ENCODE data around the gene EIF1B. TPM values are rescaled to one million over a fixed set of nuclear protein-coding genes. Genes with fewer than 3 reads are reported as not detected.
A peak's percentile ranks its signal among the peaks of the same experiment; 100 is the strongest.

EIF1B gene
- total RNA-seq, 1 experiment from 2014 or later, result 17.3 TPM

- H3K36me3 ChIP-seq (replicated peaks; ENCODE audit: control insufficient read depth, insufficient read depth, low read length), result no peaks in the 10 kb centered on the region
- no peaks in the 10 kb centered on the region for H3K27me3 ChIP-seq (ENCODE audit: control insufficient read depth, insufficient read depth, low read length)
- DNase-seq, result no peak
- H3K4me3 ChIP-seq (ENCODE audit: insufficient read depth, low read depth, low read length), result no peak overlapping the region
Observed at GRCh38 chr3:40299130-40299720, 10.3 kb upstream of the EIF1B start.

GRCh38 chr3:40299721-40300335, 9.7 kb upstream of the EIF1B start:
- no peak for DNase-seq
- Histone ChIP-seq H3K36me3 (replicated peaks; ENCODE audit: control insufficient read depth, insufficient read depth, low read length) (no peaks in the 10 kb centered on the region), H3K27me3 (ENCODE audit: control insufficient read depth, insufficient read depth, low read length) (no peaks in the 10 kb centered on the region), H3K4me3 (ENCODE audit: insufficient read depth, low read depth, low read length) (no peak overlapping the region)

GRCh38 chr3:40302784-40303183, 6.7 kb upstream of the EIF1B start:
- Histone ChIP-seq H3K36me3 (replicated peaks; ENCODE audit: control insufficient read depth, insufficient read depth, low read length) (no peaks in the 10 kb centered on the region), H3K27me3 (ENCODE audit: control insufficient read depth, insufficient read depth, low read length) (no peaks in the 10 kb centered on the region), H3K4me3 (ENCODE audit: insufficient read depth, low read depth, low read length) (no peak overlapping the region)
- DNase-seq, result no peak

GRCh38 chr3:40304352-40304751, 5.2 kb upstream of the EIF1B start:
- H3K27me3 ChIP-seq (ENCODE audit: control insufficient read depth, insufficient read depth, low read length), result no peaks in the 10 kb centered on the region
- DNase-seq, result no peak
- H3K36me3 ChIP-seq (replicated peaks; ENCODE audit: control insufficient read depth, insufficient read depth, low read length), result no peaks in the 10 kb centered on the region
- H3K4me3 ChIP-seq (ENCODE audit: insufficient read depth, low read depth, low read length), result no peak overlapping the region

- H3K4me3 ChIP-seq (ENCODE audit: insufficient read depth, low read depth, low read length), result no peak overlapping the region
Observed at GRCh38 chr3:40306336-40306735, 3.2 kb upstream of the EIF1B start.

GRCh38 chr3:40307176-40307575, 2.3 kb upstream of the EIF1B start:
- no peak for DNase-seq

More at GRCh38 chr3:40306336-40306735, 3.2 kb upstream of the EIF1B start:
- H3K27me3 ChIP-seq (ENCODE audit: control insufficient read depth, insufficient read depth, low read length), result no peaks in the 10 kb centered on the region
- peaks cover 3% of the 10 kb centered on the region for H3K36me3 ChIP-seq (replicated peaks; ENCODE audit: control insufficient read depth, insufficient read depth, low read length)
- DNase-seq, result no peak

GRCh38 chr3:40308725-40309417, 636 bp upstream of the EIF1B start:
- H3K4me3 ChIP-seq (ENCODE audit: insufficient read depth, low read depth, low read length), result peak overlapping the region; percentile 50
- DNase-seq, result no peak
- H3K27me3 ChIP-seq (ENCODE audit: control insufficient read depth, insufficient read depth, low read length), result no peaks in the 10 kb centered on the region
- peaks cover 11% of the 10 kb centered on the region for H3K36me3 ChIP-seq (replicated peaks; ENCODE audit: control insufficient read depth, insufficient read depth, low read length)

More at GRCh38 chr3:40307176-40307575, 2.3 kb upstream of the EIF1B start:
- Histone ChIP-seq H3K36me3 (replicated peaks; ENCODE audit: control insufficient read depth, insufficient read depth, low read length) (peaks cover 10% of the 10 kb centered on the region), H3K27me3 (ENCODE audit: control insufficient read depth, insufficient read depth, low read length) (no peaks in the 10 kb centered on the region), H3K4me3 (ENCODE audit: insufficient read depth, low read depth, low read length) (no peak overlapping the region)

GRCh38 chr3:40309925-40310695, 603 bp downstream of the EIF1B start:
- peaks cover 11% of the 10 kb centered on the region for H3K36me3 ChIP-seq (replicated peaks; ENCODE audit: control insufficient read depth, insufficient read depth, low read length)
- H3K4me3 ChIP-seq (ENCODE audit: insufficient read depth, low read depth, low read length), result peak overlapping the region; percentile 79
- H3K27me3 ChIP-seq (ENCODE audit: control insufficient read depth, insufficient read depth, low read length), result no peaks in the 10 kb centered on the region
- DNase-seq, result peak; percentile 75

- Histone ChIP-seq H3K4me3 (ENCODE audit: insufficient read depth, low read depth, low read length) (peak overlapping the region; percentile 79), H3K27me3 (ENCODE audit: control insufficient read depth, insufficient read depth, low read length) (no peaks in the 10 kb centered on the region), H3K36me3 (replicated peaks; ENCODE audit: control insufficient read depth, insufficient read depth, low read length) (peaks cover 11% of the 10 kb centered on the region)
- no peak for DNase-seq
Observed at GRCh38 chr3:40310705-40311104, 1.2 kb downstream of the EIF1B start.

- Histone ChIP-seq H3K27me3 (ENCODE audit: control insufficient read depth, insufficient read depth, low read length) (no peaks in the 10 kb centered on the region), H3K4me3 (ENCODE audit: insufficient read depth, low read depth, low read length) (no peak overlapping the region), H3K36me3 (replicated peaks; ENCODE audit: control insufficient read depth, insufficient read depth, low read length) (peaks cover 11% of the 10 kb centered on the region)
- no peak for DNase-seq
Observed at GRCh38 chr3:40312661-40313226, 3.2 kb downstream of the EIF1B start.

- no peak overlapping the region for H3K4me3 ChIP-seq (ENCODE audit: insufficient read depth, low read depth, low read length)
- H3K27me3 ChIP-seq (ENCODE audit: control insufficient read depth, insufficient read depth, low read length), result no peaks in the 10 kb centered on the region
- no peak for DNase-seq
Observed at GRCh38 chr3:40313975-40314860, 4.7 kb downstream of the EIF1B start.

GRCh38 chr3:40317061-40317855, 7.8 kb downstream of the EIF1B start:
- Histone ChIP-seq H3K4me3 (ENCODE audit: insufficient read depth, low read depth, low read length) (no peak overlapping the region), H3K27me3 (ENCODE audit: control insufficient read depth, insufficient read depth, low read length) (no peaks in the 10 kb centered on the region), H3K36me3 (replicated peaks; ENCODE audit: control insufficient read depth, insufficient read depth, low read length) (peaks cover under 1% of the 10 kb centered on the region)
- DNase-seq, result peak; percentile 49

More at GRCh38 chr3:40313975-40314860, 4.7 kb downstream of the EIF1B start:
- H3K36me3 ChIP-seq (replicated peaks; ENCODE audit: control insufficient read depth, insufficient read depth, low read length), result peaks cover 11% of the 10 kb centered on the region

- no peak for DNase-seq
- Histone ChIP-seq H3K27me3 (ENCODE audit: control insufficient read depth, insufficient read depth, low read length) (no peaks in the 10 kb centered on the region), H3K4me3 (ENCODE audit: insufficient read depth, low read depth, low read length) (no peak overlapping the region), H3K36me3 (replicated peaks; ENCODE audit: control insufficient read depth, insufficient read depth, low read length) (no peaks in the 10 kb centered on the region)
Observed at GRCh38 chr3:40321818-40322217, 12.3 kb downstream of the EIF1B start.

All from H7 (cell line).